Femur (tissue), 1 donor: ENCODE results near the gene DPH6.
"Not testable (repeated sequence)": the region's sequence is repeated elsewhere in the genome, so short reads cannot be mapped to it uniquely, and the experiment has no call there.

Experiments used
- DNase-seq: peaks from one replicate; pipeline ENCODE4 v3.0.0-alpha.2; 2017

The DPH6 gene

GRCh38 chr15:35484231-35484945, 61.6 kb downstream of the DPH6 start:
- no peak for DNase-seq

DNA sequence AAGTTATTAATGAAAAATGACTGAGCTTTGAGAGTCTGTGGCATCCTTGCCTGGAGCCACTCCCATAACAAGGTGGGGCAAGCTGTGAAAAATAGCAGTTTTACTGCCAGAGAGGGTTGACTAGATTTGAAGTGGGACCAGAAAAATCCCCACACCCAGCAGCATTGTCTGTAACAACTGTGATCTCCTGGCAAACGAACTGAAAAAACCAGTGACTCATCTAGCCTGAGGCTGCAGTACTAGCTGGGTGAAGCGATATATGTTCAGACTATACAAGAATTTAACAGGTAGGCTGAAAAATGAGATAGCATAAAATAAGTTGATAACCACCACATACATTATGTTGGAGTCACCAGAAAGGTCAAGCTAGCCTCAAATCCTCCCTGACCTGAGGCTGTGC, 64.0 kb downstream of the DPH6 start:
- DNase-seq: no peak

DNA sequence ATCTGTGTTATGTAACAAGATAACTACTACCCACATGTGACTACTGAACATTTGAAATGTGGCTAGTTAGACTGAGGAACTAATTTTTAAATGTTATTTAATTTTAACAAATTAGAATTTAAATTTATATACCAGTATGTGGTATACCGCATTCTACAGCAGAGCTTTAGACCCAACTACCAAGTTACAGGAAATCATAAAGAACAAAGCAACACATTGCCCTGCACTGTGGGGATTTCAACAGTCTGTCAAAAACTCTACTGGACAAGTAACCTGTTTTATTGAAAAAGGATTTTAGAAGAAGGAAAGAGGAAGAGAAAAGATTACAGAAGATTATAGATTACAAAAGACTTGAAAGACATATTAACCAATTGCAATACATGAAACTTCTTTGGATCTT, 64.9 kb downstream of the DPH6 start:
- no peak for DNase-seq

GRCh38 chr15:35479423-35479822, 66.5 kb downstream of the DPH6 start:
- no peak for DNase-seq

DNA sequence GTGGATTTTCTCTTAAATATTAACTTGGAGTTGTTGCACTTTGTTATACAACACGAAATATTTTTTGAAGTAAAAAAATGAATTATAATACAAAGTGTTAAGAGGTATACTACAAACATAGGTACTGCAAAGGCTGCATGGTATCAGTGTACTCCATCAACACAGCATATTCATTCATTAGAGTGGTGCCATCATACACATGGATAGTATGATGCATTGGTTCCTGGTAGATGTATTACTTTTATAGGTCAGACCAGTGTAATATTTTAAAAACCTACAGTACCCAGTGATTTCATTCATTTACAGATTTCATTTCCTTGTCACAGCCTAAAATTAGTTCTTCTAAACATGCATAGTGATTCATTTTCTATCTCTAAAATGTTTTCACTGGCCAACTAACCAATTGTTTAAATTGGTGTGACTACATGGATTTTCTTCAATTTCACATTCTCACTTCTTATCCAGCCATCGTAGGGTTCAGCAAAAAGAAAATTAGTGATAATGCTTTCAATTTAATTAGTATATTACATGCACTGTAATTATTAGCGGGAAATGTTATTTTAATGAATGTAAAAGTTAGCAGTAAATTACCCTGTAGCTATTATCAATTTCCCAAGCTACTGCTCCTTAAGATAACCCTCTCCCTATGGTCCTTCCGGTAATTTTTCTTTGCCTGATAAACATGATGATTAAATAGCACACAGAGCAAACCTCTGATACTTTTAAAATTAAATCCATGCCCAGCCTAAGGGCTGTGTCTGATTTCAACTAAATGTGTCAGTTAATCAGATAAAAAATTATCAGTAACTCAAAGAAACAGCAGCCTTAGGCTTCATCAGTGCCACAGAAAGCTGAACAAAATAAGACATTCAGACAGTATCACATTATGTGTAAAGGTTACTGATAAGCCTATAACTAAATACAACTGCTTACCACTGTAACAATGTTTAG, 68.4 kb downstream of the DPH6 start:
- DNase-seq: no peak

DNA sequence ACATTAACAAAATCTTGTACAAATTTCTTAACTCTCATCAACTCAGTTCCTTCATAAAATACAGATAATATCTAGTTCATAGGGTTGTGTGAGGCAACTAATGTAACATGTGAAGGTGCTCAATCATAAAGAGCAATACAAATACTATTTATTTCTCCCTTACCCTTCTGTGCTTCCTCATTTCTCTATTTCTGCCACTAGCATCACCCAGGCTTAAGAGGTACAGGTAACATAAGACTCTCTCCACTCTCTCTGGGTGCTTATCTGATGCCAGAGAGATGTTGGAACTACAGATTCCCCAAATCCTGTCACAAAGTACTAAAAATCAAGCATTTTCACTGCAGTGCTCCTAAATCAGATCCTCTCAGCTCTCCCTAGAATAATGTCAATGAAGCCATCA, 74.9 kb downstream of the DPH6 start:
- DNase-seq: no peak

GRCh38 chr15:35470441-35470840, 75.5 kb downstream of the DPH6 start:
- no peak for DNase-seq

DNA sequence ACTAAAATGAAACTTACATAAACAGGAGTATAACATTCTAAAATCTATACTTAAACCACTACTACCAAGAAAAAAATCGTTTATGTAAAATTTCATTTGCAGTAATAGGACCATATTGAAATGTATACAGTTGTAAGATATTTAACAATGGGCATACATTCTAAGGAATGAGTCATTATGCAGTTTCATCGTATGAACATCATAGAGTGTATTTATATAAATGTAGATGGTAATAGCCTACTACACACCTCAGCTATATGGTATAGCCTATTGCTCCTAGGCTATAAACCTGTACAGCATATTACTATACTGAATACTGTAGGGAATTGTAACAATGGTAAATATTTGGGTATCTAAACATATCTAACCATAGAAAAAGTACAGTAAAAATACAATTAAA, 79.5 kb downstream of the DPH6 start:
- DNase-seq: no peak

GRCh38 chr15:35465783-35466182, 80.2 kb downstream of the DPH6 start:
- no peak for DNase-seq

GRCh38 chr15:35460616-35461015, 85.3 kb downstream of the DPH6 start:
- no peak for DNase-seq

DNA sequence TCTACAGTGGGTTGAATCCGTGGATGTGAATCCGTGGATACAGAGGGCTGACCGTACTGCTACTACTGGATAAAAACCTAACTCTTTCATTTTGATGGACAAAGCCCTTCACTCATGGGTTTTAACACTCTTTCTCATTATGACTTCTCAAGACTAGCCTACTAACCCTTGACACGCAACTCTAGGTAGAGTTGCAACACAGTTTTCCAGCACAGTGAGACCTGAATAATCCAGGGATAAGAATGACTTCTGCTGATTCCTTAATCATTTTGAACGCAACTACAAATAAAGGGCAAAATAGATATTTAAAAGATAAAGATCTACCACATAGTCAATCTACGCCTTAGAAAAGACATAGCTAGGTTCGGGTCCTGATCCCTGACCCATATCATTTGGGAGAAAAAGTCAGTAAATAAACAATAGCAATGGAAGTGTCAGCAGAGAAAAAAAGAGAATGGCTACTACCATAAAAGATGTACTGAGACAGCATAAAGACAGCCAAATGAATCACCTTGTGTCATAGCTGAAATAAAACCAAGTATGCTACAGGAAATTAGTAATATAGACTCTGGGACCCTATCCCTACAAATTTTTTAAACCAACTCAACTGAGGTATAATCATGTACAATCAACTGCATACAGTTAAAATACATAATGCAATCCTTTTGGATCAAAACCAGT, 87.6 kb downstream of the DPH6 start:
- no peak for DNase-seq

GRCh38 chr15:35455201-35455600, 90.8 kb downstream of the DPH6 start:
- DNase-seq: no peak

DNA sequence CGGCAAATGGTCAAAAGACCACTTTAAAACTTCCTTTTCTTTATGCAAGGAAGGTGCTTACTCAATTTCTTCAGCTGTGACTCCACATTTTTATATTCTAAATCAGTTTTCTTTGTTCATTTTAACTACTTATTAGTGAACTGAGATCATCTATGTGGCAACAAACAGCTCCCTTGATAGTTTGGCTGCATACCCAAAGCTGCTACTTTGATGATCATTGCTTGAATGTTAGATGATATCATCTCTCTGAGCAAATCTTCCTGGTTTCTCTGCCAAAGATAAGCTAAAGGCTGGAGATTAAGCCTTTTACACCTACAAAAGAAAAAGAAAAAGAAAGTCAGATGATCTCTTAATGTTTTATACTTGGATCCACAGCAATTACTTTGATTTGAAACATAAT, 95.5 kb downstream of the DPH6 start:
- DNase-seq: no peak

DNA sequence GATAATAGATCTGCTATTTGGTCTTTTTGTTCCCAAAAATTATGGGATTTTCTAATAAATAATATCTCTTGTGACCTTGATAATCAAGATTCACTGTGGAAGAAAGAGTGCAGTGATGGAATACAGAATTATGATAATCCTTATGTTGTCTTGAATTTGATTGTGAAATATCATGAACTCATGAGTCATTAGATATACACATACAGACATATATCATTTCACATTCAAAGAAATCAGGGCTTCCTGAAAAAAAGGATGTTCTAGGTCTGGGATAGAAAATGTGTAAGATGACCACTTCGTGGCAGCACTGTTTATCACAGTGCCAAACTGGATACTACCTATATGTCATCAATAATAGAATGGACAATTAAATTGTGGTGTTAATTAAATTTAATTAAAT, 97.7 kb downstream of the DPH6 start:
- DNase-seq: no peak

GRCh38 chr15:35445891-35446290, 100.1 kb downstream of the DPH6 start:
- no peak for DNase-seq

DNA sequence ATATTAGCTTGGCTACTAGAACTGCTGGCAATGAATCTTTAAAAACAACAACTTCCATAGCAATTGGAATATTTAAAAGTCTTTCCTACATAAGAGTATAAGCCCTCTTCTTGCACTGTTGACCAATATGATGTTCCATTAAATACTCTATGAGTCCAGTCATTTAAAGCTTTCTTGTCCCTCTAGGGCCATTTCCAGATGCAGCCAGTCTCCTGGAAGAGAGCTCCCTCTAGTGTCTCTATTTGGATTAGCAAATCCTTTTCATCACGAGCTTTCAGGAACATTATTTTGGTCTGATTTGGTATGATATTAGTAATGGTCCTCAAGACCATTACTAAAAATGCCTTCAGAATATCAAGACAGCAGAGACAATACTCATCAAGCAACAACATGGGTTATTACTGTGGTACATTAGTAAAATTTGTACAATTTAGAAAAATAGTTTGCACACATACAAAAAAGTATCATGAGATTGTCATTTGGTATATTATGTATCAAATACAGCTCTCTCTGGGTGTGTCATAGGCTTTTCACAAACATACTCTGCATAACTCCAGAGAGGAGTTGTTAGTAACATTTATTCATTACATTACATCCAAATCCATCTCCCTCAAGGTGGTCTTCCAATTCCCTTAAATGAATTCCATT, 101.3 kb downstream of the DPH6 start:
- no peak for DNase-seq

DNA sequence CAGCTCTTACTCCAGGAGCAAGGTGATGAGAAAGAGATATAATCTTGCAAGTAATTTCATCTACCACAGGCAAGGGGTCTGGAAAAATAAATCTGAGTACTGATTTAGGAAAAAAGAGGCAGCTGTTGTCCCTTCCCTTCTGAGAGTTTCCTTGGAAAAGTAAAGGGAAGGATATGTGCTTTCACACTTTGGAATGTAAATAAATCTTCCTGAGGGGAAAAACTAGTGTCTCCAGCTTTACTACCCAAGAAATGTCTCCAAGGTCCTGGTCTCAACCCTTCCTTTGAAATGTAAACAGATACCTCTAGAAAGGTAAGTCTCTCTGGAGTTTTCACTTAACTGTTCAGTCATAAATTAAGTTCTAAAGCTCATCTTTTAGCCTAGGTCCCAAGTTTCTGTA, 102.6 kb downstream of the DPH6 start:
- no peak for DNase-seq

- DNase-seq: no peak
Measured at GRCh38 chr15:35442742-35443141, 103.2 kb downstream of the DPH6 start.

GRCh38 chr15:35441279-35441678, 104.7 kb downstream of the DPH6 start:
- not testable (repeated sequence) for DNase-seq

GRCh38 chr15:35440265-35440664, 105.7 kb downstream of the DPH6 start:
- DNase-seq: no peak

DNA sequence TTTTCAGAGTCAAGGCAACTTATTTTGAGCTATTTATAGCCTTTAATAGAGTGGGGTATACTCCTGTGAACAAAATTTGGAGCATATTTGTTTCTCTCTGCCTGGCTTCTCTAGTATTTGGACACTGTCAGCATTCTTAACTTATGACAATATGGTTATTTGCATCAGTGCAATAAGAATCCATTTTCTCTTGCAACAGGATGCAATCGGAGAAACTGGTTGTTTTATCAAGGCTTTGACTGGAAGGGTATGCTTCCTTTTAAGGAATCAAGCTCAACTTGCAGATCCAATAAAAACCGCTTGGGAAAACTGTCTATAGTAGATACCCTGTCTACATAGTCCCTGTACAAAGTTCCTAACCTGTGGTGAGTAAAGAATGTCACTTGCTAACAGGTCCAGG, 106.7 kb downstream of the DPH6 start:
- DNase-seq: no peak

GRCh38 chr15:35437157-35437556, 108.8 kb downstream of the DPH6 start:
- DNase-seq: no peak

- no peak for DNase-seq
Measured at GRCh38 chr15:35436422-35436821, 109.5 kb downstream of the DPH6 start.
